ENCODE measurements around the gene KNOP1.

KNOP1 gene

GRCh38 chr16:19707569-19708295, 10.3 kb downstream of the KNOP1 start:
- DNase-seq (ENCODE audit: low read depth), result no peak

DNA sequence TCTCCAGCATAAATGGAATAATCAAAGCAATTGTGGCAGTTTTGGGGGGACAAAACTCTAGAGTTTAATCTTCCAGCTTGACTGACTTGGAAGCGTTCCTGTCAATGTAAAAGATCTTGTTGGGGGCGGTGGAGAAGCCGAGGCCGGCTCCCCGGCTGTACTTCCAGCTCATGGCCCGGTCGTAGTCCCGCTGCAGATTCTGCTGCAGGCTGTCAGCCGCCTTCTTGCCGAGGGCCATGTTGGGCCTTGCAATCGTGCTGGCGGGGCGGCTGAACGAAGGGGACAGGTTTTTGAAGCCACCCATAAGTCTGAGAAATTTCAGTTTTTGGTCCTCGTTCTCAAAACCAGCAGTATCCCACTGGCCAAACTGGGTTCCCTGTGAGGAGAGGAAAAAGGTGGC, 11.2 kb downstream of the KNOP1 start:
- no peak for DNase-seq (ENCODE audit: low read depth)

DNA sequence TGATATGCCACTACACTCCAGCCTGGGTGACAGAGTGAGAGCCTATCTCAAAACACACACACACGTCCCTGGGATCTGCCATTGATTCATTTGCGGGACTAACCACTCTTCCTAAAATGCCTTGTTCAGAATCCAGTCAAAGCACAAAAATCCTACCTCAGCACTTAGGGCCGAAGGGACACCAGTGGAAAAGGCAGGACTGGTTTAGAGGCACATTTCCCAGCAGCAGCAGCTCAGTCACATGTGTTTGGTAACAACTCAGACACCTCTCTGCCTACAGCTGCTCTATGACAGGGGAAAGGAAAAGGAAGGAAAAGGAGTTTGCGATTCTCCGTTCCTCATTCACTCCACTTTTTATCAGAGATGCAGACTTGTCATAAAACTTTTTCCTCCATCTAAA, 12.2 kb downstream of the KNOP1 start:
- no peak for DNase-seq (ENCODE audit: low read depth)

DNA sequence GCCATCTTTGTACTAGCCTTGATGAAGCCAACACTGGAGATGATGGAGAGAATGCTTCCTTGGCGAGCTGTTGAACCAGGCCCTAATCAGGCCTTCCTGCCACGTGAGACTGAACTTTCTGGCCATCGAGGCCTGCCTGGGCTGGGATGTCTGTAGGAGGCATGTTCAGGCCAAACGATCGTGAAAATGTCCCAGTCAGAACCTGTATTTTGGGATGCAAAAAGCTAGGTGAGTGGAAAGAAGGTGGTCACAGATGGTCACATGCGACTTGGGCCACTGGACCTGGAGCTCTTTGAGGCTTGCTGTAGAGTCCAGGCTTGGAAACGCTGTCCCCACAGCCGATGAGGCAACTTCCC, 12.9 kb downstream of the KNOP1 start:
- DNase-seq (ENCODE audit: low read depth), result no peak

DNA sequence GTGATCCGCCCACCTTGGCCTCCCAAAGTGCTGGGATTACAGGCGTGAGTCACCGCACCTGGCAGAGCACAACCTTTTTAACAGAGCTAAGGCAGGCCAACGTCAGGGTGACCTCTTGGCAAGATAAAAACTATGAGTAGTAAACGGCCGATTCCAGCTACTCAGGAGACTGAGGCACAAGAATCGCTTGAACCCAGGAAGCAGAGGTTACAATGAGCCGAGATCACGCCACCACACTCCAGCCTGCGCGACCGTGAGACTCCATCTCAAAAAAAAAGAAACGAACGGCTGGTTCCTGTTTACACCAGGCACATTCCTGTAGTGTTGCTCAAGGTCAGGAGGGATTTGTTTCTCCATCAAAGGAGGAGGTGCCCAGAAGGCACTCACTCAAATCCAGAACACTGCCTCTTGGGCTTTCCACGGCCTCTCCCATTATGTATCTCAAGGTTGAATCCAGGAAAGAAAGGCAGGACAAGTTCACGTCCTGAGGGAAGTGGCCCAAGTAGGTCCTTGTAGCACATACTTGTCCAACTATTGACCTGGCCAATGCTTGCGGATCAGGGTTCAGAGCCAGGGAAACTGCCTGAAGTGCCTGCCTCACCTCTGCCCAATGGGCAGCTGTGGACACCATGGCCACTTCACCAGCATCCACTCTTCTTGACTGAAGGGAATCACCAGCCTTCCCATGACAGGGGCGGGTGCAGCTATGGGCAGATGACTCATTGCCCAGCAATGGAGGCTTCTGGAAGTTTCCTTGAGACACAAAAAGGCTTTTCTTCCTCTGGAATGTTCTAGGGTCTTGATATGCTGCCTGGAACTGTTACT, 13.5 kb downstream of the KNOP1 start:
- DNase-seq (ENCODE audit: low read depth), result no peak

GRCh38 chr16:19703172-19703889, 14.7 kb downstream of the KNOP1 start:
- DNase-seq (ENCODE audit: low read depth), result no peak

GRCh38 chr16:19701091-19701490, 16.9 kb downstream of the KNOP1 start:
- DNase-seq (ENCODE audit: low read depth), result no peak

DNA sequence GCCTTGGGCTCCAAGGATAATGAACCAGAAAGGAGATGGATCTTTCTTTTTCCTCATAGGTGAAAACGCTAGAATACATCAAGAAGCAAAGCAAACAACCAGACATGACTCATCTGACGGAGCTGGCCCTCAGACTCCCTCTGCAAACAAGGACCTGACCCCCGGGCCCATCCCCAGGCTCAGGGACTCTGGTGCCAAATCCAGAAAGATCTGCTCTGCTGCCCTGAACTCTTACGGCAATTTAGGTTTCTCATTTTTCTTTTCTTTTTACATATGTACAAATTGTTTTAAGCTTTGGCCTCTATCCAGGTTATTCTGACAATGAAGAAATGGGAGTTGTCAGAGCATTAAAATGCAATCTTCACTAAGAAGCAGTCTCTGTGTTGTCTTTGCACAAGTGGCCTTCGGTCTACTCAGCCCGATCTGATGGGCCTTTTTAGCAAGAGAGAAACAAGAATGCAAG, 17.7 kb downstream of the KNOP1 start:
- no peak for DNase-seq (ENCODE audit: low read depth)

GRCh38 chr16:19699472-19699871, 18.6 kb downstream of the KNOP1 start:
- DNase-seq (ENCODE audit: low read depth), result no peak

- DNase-seq (ENCODE audit: low read depth), result no peak
These were observed 19.3 kb downstream of the KNOP1 start for GRCh38 chr16:19698480-19699465.

- DNase-seq (ENCODE audit: low read depth), result no peak
These were observed 20.2 kb downstream of the KNOP1 start for GRCh38 chr16:19697756-19698318.

GRCh38 chr16:19696961-19697360, 21.1 kb downstream of the KNOP1 start:
- DNase-seq (ENCODE audit: low read depth), result no peak

GRCh38 chr16:19696328-19696727, 21.7 kb downstream of the KNOP1 start:
- DNase-seq (ENCODE audit: low read depth), result peak; percentile 28

- no peak for DNase-seq (ENCODE audit: low read depth)
These were observed 23.0 kb downstream of the KNOP1 start for GRCh38 chr16:19694989-19695388.

DNA sequence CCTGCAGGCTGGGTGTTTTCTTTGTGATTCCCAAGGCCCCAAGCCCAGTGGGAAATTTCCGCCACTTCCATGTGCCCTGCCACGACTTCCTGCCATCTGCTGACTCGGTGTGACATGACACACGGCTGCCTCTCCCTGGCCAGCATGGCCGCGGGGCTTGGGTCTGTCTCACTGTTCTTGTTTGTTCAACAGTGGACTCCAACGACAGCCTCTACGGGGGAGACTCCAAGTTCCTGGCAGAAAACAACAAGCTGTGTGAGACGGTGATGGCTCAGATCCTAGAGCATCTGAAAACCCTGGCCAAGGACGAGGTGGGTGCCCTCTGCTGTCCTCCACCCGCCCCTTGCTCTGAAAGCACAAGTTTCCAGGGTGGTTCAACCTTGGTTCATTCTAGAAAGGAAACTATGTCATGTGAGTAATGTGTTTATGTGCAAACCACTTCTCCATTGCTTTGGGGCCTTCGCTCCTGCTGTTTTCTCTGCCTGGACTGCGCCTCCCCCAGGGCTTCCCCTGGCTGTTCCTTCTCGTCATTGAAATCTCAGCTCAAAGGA, 26.8 kb downstream of the KNOP1 start:
- DNase-seq (ENCODE audit: low read depth), result no peak

DNA sequence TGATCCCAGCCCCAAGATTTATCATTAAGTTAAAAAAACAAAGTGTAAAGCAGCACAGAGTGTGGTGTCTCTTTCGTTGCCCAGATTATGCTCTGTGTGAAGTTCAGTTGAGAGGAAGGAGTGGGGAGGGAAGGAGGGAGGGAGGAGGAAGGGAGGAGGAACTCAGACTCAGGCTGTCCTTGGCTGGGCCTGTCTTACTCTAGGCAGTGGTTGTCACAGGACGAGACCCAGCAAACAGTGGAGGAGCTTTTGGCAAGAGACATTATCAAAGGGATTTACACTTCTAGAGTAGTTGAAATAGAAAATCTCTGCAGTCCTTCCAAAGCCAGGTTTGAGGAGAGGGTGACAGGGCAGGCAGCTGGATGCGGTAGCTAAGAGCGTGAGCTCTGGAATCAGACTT, 27.8 kb downstream of the KNOP1 start:
- DNase-seq (ENCODE audit: low read depth), result no peak

- DNase-seq (ENCODE audit: low read depth), result no peak
These were observed 28.7 kb downstream of the KNOP1 start for GRCh38 chr16:19689342-19689741.

GRCh38 chr16:19688396-19689024, 29.5 kb downstream of the KNOP1 start:
- no peak for DNase-seq (ENCODE audit: low read depth)

DNA sequence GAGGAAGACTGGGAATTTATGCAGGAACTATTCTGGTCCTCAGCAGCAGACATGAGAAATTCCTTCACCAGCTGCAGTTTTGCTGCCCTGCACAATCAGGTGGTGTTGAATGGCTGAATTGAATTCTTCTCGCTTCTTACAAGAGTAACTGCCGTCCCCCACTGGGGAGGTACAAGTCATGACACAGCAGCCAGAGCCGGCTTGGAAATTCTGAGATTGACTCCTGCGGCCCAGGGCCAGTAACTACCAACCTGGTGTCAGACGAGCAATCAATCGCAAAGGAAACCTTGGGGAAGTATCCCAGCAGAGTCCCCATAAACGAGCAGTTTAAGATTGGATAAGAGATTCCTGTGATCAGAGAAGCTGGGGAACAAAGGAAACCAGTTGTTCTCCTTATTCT, 30.7 kb downstream of the KNOP1 start:
- no peak for DNase-seq (ENCODE audit: low read depth)

GRCh38 chr16:19685176-19685575, 32.9 kb downstream of the KNOP1 start:
- DNase-seq (ENCODE audit: low read depth), result no peak
